Measurements from ENCODE around the gene SSUH2. TPM values are rescaled to one million over a fixed set of nuclear protein-coding genes. Genes with fewer than 3 reads are reported as not detected.

The SSUH2 gene
- total RNA-seq, 4 donors from 2014 or later, result 0.50 to 1.9 TPM; not detected in 2

DNA sequence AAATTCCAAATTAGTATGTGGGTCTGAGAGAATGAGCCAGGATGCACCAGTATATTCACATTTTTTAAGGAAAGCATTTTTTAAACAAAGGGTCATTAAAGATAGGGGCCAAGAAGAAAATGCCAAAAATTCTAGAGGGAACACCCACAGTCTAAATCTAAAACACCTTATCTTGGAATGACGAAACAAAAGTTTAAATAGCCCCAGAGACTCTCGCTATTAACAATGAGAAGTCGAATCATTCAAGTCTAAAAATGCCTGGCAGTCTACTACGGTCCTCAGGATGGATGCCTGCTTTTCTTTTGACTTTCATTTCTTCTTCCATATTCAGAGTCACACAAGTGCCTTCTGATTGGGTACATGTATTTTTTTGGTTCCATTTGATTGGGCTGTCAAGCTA, 66.3 kb downstream of the SSUH2 start:
- ATAC-seq (ENCODE audit: low FRiP score), result no peak
- TF ChIP-seq, protein P1, sequence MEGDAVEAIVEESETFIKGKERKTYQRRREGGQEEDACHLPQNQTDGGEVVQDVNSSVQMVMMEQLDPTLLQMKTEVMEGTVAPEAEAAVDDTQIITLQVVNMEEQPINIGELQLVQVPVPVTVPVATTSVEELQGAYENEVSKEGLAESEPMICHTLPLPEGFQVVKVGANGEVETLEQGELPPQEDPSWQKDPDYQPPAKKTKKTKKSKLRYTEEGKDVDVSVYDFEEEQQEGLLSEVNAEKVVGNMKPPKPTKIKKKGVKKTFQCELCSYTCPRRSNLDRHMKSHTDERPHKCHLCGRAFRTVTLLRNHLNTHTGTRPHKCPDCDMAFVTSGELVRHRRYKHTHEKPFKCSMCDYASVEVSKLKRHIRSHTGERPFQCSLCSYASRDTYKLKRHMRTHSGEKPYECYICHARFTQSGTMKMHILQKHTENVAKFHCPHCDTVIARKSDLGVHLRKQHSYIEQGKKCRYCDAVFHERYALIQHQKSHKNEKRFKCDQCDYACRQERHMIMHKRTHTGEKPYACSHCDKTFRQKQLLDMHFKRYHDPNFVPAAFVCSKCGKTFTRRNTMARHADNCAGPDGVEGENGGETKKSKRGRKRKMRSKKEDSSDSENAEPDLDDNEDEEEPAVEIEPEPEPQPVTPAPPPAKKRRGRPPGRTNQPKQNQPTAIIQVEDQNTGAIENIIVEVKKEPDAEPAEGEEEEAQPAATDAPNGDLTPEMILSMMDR (IDR thresholded peaks at IDR 0.05), result no peak
- DNase-seq (ENCODE audit: low spot score), result no peak

DNA sequence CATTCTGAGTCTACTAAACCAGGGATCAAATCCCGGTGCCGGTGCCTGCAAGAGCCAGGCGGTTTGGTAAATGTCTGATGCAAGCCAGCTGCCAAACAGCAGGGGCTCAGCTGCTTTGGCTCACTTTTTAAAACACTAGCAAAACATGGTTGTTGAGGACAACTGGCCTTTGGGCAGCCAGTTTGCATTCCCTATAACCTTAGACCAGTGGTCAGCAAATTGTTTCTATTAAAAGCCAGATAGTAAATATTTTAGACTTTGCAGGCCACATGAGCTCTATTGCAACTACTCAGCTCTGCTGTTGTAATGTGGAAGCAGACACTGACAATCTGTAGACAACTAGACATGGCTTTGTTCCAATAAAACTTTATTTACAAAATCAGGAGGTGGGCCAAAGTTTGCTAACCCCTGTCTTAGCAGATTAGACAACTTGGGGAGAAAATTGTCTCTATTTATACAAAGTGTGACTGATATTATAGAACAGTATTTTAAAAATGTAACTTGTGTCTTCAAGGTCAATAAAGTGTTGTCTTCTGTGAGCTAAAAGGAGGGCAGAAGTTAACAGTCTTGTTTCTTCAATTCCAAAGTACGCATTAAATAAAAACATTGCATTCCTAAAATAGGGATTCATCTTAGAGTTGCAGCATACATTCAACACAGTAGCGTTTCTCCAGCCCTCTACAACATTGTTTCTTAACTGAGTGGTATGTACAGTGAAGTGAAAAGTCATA, 67.6 kb downstream of the SSUH2 start:
- DNase-seq (ENCODE audit: low spot score) (no peak), ATAC-seq (ENCODE audit: low FRiP score) (no peak)
- TF ChIP-seq, protein P1 (IDR thresholded peaks at IDR 0.05), result no peak

DNA sequence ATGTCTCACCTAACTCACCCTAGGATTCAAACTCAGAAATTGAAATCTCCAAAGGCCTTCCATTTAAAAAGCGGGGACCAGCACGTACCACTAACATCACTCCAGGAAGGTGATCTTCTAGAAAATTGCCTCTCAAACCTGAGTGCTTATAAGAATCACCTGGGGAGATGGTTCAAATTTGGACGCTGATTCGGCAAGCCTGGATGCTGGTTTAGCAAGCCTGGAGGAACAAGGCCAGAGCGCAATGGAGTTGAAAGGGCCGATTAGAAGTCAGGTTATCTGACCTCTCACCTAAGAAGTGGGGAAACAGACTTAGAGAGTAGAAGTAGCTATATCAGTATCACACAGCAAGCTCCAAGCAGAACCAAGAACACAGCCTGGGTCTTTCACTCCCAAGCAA, 68.2 kb downstream of the SSUH2 start:
- ATAC-seq (ENCODE audit: low FRiP score), result no peak
- TF ChIP-seq, protein P1 (IDR thresholded peaks at IDR 0.05), result no peak
- no peak for DNase-seq (ENCODE audit: low spot score)

DNA sequence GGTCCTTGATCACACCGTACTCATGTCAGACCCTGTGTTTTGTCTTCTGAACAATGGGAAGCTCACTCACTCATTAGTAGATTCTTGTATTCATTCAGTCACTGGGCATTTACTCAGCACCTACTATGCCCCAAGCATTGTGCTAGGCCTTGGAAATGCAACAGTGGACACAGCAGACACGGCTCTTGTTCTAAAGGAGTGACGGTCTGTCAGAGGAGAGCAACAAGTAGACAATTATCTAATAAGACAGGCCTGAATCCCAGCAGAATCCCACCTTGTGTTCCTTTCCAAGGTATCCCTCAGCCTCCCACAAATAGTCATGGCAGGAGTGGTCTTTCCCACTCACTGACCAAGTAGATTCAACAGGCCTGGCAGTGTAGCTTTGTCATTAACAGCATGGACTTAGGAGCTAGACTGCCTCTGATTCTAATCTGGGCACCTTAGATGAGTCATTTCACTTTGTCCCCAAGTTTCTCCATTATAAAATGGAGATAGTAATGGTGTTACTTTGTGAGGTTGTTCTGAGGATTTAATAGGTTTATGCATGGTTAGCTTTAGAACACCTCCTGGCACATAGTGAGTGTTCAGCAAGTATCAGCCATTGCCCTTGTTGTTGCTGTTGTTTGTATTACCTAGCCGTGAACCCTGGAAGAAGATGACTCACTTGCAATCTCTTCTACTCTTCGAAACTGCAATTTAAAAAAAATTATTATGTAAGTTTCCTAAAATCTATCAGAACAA, 69.1 kb downstream of the SSUH2 start:
- ATAC-seq (ENCODE audit: low FRiP score) (no peak), DNase-seq (ENCODE audit: low spot score) (no peak)
- TF ChIP-seq, protein P1 (IDR thresholded peaks at IDR 0.05), result no peak

DNA sequence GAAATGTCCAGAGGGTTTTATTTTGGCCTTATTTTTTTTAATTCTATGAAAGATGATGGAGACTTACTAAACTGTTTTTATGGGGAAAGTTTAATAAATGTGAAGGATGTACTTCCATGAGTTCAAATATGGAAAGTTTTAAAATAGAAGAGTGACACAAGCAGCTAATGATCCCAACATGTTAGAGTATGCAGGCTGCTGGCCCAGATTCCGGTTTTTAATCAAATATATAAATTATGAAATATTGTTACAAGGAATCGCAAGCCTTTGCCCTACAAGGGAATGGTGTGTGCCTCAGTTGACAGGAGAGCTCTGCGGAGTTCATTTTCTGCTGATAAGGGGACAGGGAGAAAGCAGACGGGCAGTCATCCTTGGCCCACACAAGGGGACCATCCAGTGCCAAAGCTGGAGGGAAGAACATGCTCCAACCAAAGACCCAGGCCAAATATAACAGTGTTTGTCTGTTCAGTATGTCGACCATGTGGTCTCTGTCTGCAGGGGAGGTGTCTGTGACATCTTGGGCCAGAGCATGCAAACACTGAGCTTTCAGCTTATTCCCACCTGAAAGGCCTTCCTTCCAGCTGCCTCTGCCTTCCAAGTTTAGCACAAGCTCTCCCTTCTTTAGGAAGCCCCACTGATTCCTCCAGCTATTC, 69.8 kb downstream of the SSUH2 start:
- TF ChIP-seq, protein P1 (IDR thresholded peaks at IDR 0.05), result no peak
- ATAC-seq (ENCODE audit: low FRiP score), result no peak
- no peak for DNase-seq (ENCODE audit: low spot score)

DNA sequence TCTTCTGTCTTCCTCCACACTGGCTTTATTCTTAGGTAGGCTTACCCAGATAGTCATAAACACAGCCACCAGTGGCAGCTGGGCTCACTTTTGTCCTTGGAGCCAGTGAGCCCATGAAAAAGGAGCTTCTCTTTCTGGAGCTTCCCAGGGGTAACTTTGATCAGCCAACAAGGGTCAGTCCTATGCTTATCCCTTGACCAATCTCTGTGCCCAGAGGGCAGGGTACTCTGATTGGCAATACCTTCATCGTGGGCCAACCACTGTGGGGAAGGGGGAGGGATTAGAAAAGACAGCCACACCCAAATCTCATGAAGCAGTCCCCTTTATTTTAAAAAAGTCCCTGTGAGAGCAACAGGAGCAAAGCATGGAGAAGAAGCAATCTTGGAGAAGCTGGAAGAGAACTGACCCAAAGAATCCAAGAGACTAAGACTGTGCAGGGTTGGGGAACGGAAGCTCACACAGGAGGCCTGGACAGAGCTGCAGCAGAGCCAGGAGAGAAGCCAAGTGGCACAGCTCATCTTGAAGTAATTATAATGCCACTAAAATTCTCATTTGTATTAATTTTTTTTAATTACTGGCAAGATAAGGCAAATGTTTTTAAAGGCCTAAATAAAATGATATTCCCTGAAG, 70.4 kb downstream of the SSUH2 start:
- DNase-seq (ENCODE audit: low spot score) (no peak), ATAC-seq (ENCODE audit: low FRiP score) (no peak)
- TF ChIP-seq, protein P1 (IDR thresholded peaks at IDR 0.05), result no peak
